Gastrocnemius medialis (tissue), 4 donors: ENCODE results near the gene TEKTIP1.

Source experiments
- POLR2A ChIP-seq, 2 donors: fragments of 450-650 bp; IDR thresholded peaks; one replicate each; pipeline ENCODE4 v1.6.1; 2017; ENCODE audit warnings: antibody characterized with exemption in 2 of 2, mild to moderate bottlenecking in 2 of 2, moderate library complexity in 2 of 2
- TF ChIP-seq, protein P1 (sequence below), 5 experiments: fragments of 450-650 bp in 3 of 5; fragments of 200-600 bp in 2 of 5; sonication (generic) in 2 of 5; IDR thresholded peaks in 4 of 5; conservative IDR thresholded peaks in 1 of 5; 1 replicate in 4 of 5; 2 replicates in 1 of 5; pipeline ENCODE4 v1.5.1; 2016 to 2019; ENCODE audit warnings: antibody characterized with exemption in 5 of 5, mild to moderate bottlenecking in 3 of 5, moderate library complexity in 3 of 5

DNA sequence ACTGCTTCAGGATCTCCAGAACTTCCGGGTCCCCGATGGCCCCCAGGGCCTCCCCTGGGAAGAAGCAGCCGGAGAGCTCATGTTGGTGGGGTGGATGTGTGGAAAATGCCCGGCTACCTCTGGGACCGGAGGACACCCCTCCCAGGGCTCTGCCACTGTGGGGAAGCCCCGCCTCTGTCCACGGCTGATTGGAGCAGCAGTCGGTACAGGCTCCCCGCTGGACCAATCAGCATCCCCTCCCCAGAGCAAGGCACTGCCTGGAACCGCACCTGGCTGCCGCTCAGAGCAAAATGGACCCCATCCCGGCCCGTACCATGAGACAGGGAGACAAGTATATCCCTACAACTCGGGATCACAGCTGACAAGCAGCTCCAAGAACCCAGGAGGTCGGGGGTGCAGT, 44.9 kb upstream of the TEKTIP1 start:
- TF ChIP-seq, protein P1, sequence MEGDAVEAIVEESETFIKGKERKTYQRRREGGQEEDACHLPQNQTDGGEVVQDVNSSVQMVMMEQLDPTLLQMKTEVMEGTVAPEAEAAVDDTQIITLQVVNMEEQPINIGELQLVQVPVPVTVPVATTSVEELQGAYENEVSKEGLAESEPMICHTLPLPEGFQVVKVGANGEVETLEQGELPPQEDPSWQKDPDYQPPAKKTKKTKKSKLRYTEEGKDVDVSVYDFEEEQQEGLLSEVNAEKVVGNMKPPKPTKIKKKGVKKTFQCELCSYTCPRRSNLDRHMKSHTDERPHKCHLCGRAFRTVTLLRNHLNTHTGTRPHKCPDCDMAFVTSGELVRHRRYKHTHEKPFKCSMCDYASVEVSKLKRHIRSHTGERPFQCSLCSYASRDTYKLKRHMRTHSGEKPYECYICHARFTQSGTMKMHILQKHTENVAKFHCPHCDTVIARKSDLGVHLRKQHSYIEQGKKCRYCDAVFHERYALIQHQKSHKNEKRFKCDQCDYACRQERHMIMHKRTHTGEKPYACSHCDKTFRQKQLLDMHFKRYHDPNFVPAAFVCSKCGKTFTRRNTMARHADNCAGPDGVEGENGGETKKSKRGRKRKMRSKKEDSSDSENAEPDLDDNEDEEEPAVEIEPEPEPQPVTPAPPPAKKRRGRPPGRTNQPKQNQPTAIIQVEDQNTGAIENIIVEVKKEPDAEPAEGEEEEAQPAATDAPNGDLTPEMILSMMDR (IDR thresholded peaks at IDR 0.05 in 4 of 5, conservative IDR thresholded peaks at IDR 0.05 in 1 of 5) = no peak
- TF ChIP-seq POLR2A (IDR thresholded peaks at IDR 0.05) = no peak
